NT2/D1 (cell line): Measurements from ENCODE around the gene CFAP300.

Experiments used
- SUZ12 ChIP-seq: IDR thresholded peaks from 2 replicates; pipeline ENCODE4 v1.6.1; 2011; ENCODE audit not compliant: insufficient read length, insufficient read depth; ENCODE audit errors: extremely low read depth
- YY1 ChIP-seq: IDR thresholded peaks from 2 replicates; pipeline ENCODE4 v1.6.1; 2011; ENCODE audit not compliant: insufficient read length, insufficient read depth
- ZNF274 ChIP-seq: IDR thresholded peaks from 2 replicates; pipeline ENCODE4 v1.6.1; 2011; ENCODE audit warnings: mild to moderate bottlenecking, low read depth, low read length

- TF ChIP-seq YY1 (no peak), ZNF274 (no peak), SUZ12 (no peak)
These were observed at the start of gene CFAP300 for GRCh38 chr11:102047305-102047924.
